ENCODE results near the gene ZNF850. TPM values are rescaled to one million over a fixed set of nuclear protein-coding genes. Genes with fewer than 3 reads are reported as not detected.

Gene ZNF850
- total RNA-seq, 1 donor from 2014 or later, result 4.8 TPM

DNA sequence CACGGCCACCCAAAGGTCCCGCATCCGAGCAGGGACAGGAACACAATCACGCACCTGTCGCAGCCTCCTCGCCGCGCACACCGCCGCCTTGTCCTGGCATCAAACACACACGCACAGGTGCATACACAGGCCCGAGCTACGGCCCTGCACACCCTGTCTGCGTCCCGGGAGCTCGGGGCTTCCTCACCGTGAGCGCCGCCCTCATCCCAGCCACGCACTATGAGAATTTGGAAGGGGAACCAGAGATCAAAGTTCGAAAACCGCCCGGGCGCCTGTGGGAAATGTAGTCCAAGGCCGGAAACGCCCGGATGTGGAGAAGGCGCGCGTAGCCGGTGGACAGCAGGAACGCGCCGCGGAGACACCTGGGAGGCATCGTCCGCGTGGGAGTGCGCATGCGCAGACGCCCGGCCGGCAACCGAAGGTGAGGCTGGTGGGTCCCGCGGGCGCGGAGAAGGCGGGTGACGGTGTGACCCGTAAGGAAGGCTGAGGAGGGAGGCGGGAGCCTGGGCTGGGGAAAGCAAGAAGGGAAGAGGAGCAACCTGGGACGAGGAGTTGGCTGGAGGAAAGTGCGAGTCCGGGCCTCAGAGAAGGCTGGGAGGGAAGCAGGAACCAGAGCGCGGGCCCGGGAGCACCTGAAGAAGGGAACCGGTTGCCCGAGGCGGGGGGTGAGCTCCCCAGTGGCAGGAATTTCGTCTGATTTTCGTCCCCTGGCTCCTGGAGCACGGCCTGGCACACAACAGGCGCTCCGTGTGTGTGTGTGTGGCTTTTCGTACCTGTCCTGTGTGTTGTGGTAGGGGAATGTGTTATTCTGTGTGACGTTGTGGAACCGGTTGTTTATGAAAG lies 85.2 kb downstream of the ZNF850 start, which contains the start of gene ZNF567:
Gene ZNF567 (plus strand): TSS at position 399 of the 843 bp plus-strand sequence. CDS start 7,256 bp downstream, outside the sequence.
- DNase-seq, result peak; percentile 94

- DNase-seq, result peak; percentile 39
Observed at GRCh38 chr19:36686365-36687213, 86.0 kb downstream of the ZNF850 start.

DNA sequence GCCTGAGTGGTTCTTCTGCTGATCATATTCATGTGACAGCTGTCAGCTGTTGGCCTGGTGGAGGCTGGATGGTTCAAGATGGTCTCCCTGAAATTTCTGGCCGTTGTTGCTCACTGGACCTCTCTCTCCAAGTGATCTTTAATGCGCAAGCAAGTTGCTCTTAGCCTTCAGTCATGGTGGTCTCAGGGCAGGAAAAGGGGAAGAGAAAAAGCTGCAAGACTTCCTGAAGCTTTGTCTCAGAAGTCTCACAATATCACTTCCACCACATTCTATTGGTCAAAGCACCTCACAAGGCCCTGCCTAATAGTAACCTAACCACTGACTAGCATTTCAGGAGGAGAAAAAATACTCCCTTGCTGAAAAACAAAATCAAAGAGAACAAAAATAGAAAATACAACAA lies 86.8 kb downstream of the ZNF850 start:
- DNase-seq, result no peak

DNA sequence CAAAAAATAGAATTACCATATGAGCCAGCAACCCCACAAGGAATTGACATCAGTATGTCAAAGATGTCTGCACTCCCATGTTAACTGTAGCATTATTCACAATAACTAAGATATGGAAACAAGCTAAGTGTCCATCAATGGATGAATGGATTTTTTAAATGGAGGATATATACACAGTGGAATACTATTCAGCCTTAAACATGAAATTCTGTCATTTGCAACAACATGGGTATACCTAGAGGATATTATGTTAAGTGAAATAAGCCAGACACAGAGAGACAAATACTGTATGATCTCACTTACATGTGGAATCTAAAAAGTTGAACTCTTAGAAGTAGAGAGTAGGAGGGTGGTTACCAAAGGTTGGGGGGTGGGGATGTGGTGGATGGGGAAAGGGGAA lies 93.2 kb downstream of the ZNF850 start:
- no peak for DNase-seq

DNA sequence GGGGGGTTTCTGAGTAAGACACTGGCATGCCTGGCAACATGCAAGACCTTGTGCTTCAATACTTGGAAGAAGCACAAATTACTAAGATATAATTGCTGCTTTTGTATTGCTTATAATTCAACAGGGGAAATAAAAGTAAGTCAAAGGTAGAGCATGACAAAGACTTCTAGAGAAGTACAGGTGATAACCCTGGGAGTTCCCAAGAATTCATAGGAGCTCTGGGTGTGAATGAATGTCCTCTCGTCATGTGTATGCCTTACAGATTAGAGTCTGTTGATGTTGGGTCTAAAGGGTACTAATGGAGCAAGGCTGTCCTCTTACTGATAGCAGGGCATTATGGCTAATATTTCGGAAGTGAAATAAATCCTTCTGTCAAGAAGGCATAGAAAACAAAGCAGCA lies 98.4 kb downstream of the ZNF850 start:
- no peak for DNase-seq

DNA sequence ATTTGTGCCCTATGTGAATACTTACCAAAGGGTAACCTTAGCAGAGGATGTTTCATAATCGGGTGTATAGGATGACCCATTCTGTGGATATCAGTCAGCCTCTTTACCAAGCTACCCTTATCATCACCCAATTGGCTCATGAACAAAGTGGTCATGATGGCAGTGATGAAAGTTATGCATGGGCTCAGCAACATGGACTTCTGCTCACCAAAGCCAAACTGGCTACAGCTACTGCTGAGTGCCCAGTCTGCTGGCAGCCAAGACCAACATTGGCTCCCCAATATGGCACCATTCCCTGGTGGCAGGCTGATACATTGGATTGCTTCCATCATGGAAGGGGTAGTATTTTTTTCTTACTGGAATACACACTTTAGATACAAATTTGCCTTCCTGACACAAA lies 100.2 kb downstream of the ZNF850 start:
- no peak for DNase-seq

DNA sequence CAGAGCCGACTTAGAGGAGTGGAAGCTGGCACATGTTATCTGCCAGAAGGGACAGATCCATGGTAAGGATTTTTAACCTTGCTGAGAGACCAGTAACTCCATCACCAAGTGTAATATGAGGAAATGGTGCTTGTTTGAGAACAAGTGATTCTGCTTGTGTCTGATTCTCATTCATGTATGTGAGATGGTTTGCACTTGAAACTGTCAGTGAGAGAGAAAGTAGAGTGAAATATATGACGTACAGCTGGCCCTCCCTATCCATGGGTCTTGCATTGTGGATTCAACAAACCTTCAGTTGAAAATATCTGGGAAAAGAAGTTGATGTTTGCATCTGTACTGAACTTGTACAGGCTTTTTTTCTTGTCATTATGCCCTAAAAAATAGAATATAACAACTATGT lies 104.0 kb downstream of the ZNF850 start:
- DNase-seq, result no peak

DNA sequence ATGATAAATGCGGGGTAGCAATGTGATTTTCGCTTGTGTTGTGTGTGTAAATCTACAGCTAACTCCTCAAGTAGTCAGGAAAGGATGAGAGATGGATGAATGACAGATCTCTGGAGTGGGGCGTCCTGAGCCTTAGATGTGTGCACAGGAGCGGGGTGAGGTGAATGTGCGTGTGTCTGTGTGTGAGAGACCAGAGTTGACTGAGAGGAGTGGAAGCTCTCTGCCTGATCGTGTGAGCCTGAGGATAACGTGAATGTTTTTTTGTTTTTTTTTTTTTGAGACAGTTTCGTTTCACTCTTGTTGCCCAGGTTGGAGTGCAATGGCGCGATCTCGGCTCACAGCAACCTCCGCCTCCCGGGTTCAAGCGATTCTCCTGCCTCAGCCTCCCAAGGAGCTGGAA lies 106.8 kb downstream of the ZNF850 start:
- no peak for DNase-seq

Other genes with a start within 250 kb of the ZNF850 start
- gene ZNF260, start 244.5 kb downstream of the ZNF850 start, total RNA-seq, result 14.3 and 18.6 TPM in 2 replicates
- gene ZNF529, start 199.5 kb downstream of the ZNF850 start, total RNA-seq, result 7.0 and 10.4 TPM in 2 replicates
- gene ZNF382, start 167.5 kb downstream of the ZNF850 start, total RNA-seq, result 5.9 and 7.5 TPM in 2 replicates
- gene ZNF461, start 106.0 kb downstream of the ZNF850 start, total RNA-seq, result 6.0 and 9.2 TPM in 2 replicates
- 5.3 and 9.2 TPM in 2 replicates for gene ZNF567, start 85.2 kb downstream of the ZNF850 start, total RNA-seq
- gene ZNF790, start 65.6 kb upstream of the ZNF850 start, total RNA-seq, result 11.9 and 12.1 TPM in 2 replicates
- gene ZNF345, start 78.1 kb upstream of the ZNF850 start, total RNA-seq, result 4.0 and 7.7 TPM in 2 replicates
- gene ZNF829, start 143.5 kb upstream of the ZNF850 start, total RNA-seq, result 2.0 and 3.7 TPM in 2 replicates
- gene ZNF568, start 143.5 kb upstream of the ZNF850 start, total RNA-seq, result 6.6 and 7.3 TPM in 2 replicates